ENCODE measurements around the gene TSHR.
"Not testable (repeated sequence)": the region's sequence is repeated elsewhere in the genome, so short reads cannot be mapped to it uniquely, and the experiment has no call there.

TSHR gene

DNA sequence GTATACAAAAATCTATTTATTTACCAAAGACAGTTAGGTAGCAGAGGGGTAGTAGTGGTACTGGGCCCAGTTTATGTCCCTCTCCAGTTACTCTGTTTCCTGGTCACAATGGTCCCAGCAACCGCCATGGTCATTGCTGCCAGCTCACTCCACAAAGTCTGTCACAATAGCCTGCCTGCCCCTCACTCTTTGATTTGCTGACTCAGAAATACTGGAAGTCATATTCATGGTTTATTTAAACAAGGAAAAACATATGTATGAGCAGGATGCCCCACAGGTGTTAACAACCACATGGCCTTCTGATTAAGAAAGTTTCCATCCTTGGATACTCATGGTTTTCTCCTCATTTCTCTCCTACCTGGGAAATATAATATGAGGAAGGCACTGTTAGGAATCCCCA, 49.2 kb downstream of the TSHR start:
- no peak for DNase-seq

DNA sequence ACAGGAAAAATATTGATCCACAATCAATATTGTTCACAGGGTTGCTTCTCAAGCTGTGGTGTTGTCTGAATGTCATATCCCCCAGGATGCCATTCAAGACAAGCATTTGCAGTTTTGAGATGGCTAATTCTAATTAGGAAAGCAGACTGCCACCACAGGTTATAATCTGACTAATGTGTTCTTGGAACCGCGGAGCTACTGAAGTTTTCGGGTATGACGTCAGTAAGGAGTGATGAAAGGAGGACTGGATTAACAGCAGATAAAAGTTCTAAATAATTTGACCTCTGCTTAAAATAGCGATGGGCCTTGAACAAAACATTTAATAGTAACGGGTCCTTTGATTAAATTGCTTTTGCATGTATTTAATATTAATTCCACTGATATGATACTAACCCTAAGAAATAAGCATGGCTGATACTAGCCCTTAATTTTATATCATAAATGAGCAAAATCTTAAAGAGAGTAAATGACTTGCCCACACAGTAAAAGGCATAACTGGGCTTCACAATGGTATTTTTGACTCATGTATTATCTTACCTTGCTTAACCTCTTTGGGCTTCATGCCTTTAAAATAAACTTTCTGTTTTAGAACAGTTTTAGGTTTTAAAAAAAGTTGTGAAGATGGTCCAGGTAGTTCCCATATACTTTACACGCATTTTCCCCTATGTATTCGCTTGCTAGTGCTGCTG, 50.3 kb downstream of the TSHR start:
- DNase-seq, result no peak

- no peak for DNase-seq
Measured at GRCh38 chr14:81006266-81006665, 50.8 kb downstream of the TSHR start.

DNA sequence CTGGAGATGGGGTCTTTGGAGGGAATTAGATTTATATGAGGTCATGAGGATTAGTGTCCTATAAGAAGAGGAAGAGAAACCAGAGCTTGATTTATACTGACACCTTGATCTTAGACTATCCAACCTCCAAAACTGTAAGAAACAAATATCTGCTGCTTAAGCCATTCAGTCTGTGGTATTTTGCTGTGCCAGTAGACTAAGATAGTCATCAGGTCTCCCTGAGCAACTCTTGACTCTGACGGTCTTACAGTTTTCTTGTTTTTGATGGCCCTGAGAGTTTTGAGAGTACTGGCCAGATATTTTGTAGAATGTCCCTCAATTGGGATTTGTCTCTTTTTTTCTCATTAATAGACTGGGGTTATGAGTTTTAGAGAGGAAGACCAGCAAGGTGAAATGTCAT, 51.7 kb downstream of the TSHR start:
- no peak for DNase-seq

DNA sequence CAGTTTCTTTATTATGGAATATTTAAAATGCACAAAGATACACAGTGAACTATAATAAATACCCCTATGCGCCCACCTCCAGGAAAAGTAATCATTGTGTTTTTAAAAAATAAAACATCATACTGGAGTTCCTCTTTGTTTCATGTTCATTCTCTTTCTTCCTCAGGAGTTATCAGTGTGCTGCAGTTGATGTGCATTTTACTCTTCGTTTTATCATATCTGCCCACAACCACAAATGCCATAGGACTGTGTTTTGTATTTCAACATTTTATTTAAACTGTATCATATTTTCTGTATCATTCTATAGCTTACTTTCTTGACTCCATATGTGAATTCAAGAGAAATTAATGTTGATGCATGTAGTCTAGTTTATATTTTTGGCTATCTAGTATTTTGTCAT, 53.9 kb downstream of the TSHR start:
- DNase-seq, result no peak

GRCh38 chr14:81018251-81018650, 62.8 kb downstream of the TSHR start:
- DNase-seq, result no peak

DNA sequence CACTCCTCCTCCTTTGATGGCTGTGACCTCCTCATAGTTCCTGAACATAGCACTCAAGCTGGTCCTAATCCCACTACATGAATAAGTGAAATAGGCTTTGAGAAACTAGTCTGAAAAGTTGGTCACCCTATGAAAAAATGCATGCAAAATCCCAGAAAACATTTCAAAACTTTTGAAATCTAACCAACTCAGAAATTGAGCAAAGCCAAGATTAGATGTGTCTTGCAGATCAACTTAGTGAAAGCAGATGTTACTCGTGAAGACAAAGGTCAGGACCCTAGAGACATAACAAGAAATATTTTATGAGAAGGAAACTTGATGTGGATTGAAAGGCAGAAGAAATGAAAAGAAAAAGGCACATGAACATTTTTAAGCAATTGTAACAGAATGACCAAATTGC, 63.3 kb downstream of the TSHR start:
- no peak for DNase-seq

DNA sequence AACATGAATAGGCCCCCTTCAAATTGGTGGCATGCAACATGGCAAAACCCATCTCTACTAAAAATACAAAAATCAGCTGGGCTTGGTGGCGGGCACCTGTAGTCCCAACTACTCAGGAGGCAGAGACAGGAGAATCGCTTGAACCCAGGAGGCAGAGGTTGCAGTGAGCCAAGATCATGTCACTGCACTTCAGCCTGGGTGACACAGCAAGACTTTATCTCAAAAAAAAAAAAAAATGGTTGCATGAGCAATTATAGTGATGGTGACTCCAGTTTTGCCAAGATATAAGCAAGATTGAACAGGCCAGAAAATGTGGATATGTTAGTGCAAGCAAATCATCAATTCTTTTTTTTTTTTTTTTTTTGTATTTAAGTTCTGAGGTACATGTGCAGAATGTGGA, 63.7 kb downstream of the TSHR start:
- not testable (repeated sequence) for DNase-seq

- DNase-seq, result no peak
Measured at GRCh38 chr14:81023095-81023710, 67.8 kb downstream of the TSHR start.

DNA sequence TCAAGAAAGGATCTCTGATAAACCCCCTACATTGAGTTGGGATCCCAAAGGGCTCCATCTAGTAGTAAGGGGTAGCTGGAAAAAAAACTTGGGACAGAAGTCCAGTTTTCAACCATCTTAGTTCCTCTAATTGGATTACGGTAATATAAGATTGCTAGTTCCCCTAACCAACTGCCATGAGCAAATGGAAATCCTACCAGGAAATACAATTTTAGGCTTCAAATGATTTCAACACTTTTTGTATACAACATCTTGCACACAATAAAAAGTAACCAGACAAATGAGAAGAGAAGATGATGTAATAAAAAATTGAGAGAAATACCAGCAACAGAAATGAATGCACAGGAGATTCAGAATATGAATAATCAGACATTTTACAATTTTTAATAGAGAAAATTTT, 73.0 kb downstream of the TSHR start:
- DNase-seq, result no peak

- no peak for DNase-seq
Measured at GRCh38 chr14:81031488-81031887, 76.1 kb downstream of the TSHR start.

GRCh38 chr14:81033698-81034240, 78.3 kb downstream of the TSHR start:
- DNase-seq, result no peak

DNA sequence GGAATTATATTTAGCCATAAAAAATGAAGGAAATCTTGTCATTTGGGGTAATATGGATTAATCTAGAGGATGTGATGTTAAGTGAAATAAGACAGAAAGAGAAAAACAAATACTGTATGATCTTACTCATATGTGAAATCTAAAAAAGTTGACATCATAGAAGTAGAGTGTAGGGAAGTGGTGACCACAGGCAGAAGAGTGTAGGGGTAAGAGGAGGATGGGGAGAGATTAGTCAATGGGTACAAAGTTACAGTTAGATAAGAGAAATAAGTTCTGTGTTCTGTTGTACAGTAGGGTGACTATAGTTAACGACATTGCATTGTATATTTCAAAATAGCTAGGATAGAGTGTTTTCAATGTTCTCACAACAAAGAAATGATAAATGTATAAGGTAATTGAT, 87.0 kb downstream of the TSHR start:
- no peak for DNase-seq

DNA sequence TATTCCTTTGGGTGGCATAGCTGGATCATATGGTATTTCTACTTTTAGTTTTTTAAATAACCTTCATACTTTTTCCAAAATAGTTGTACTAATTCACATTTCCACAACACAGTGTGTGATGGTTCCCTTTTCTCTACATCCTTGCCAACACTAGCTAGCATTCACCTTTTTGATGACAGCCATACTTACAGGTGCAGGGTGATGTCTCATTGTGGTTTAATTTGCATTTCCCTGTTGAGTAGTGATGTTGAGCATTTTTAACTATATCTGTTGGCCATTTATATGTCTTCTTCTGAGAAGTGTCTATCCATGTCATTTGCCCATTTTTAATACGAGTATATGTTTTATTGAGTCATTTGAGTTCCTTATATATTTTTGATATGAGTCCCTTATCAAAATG, 96.1 kb downstream of the TSHR start:
- no peak for DNase-seq

DNA sequence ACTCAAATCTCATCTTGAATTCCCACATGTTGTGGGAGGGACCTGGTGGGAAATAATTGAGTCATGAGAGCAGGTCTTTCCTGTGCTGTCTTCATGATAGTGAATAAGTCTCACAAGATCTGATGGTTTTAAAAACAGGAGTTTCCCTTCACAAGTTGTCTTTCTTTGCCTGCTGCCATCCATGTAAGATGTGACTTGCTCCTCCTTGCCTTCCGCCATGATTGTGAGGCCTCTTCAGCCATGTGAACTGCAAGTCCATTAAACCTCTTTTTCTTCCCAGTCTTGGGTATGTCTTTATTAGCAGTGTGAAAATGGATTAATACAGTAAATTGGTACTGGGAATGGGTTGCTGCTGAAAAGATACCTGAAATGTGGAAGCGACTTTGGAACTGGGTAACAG, 98.6 kb downstream of the TSHR start:
- not testable (repeated sequence) for DNase-seq

DNA sequence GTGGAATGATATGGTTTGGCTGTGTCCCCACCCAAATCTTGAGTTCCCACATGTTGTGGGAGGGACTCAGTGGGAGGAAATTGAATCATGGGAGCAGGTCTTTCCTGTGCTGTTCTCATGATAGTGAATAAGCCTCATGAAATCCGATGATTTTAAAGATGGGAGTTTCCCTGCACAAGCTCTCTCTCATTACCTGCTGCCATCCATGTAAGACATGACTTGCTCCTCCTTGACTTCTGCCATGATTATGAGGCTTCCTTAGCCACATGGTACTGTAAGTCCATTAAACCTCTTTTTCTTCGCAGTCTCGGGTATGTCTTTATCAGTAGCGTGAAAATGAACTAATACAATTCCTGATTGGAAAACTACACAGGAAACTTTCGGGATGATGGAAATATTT, 100.5 kb downstream of the TSHR start:
- no peak for DNase-seq

DNA sequence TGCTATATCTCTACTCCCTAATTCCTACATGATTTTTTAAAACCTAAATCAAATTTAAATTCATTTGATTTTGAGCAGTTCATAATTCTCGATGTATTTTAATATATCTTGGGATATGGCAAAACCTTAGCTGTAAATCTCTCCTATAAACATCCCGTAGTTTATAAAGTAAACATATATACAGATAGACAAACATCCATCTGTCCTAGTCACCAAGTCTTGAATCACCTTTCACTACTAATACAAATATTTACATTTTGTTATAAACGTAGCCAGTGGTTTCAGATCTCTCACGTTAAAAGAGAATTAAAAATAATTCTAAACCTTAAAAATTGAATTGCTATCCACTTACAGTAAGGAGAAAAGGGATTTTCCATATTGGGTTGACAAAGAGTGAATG, 107.0 kb downstream of the TSHR start:
- DNase-seq, result no peak

DNA sequence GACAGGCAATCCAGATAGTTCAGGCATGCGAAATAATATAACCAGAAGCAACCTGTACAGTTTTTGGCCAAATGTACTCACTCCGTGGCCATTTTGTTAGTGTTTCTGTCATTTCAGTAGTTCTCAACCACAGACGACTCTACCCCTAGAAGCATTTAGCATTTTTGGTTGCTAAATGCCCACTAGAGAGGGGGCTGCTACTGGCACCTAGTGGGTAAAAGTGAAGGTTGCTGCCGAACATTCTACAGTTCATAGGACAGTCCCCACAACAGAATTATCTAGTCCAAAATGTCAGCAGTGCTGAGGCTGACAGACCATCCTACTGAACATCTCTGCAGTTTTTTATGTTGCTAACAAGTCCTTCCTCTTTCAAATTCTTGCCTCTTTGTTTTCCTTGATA, 107.4 kb downstream of the TSHR start:
- DNase-seq, result no peak

DNA sequence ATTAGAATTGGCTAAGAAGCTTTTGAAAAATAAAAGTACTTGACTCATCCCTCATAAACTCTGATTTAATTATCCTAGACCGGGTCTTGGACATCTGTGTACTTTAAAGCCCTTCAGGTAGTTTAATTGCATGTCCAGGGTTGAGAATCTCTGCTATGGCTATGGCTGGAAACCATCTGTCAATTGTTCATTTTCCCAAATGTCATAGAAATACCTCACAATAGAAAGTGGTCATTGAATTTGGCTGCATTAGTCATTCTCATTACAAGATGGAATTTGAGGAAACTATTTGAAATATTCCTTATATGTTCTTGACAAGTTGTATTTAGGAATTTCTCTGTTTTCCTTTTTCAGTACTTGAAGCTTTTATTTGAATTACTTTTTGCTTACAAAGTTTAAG, 111.3 kb downstream of the TSHR start:
- DNase-seq, result no peak

DNA sequence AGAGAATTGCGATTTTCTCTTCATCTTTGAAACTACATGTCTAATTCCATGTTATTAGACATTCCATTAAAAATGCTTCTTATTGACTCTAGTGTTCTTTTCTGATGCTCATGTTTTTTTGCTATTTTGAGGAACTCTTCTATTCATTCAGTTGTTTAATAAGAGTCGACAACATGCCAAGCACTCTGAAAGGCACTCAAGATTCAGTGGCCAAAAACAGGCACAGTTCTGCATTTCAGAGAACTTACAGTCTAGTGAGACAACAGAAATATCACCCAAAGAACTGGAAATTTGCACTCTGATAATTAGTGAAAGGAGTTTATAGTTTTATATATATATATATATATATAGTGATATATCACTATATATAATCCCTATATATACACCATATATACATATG, 111.7 kb downstream of the TSHR start:
- DNase-seq, result no peak

DNA sequence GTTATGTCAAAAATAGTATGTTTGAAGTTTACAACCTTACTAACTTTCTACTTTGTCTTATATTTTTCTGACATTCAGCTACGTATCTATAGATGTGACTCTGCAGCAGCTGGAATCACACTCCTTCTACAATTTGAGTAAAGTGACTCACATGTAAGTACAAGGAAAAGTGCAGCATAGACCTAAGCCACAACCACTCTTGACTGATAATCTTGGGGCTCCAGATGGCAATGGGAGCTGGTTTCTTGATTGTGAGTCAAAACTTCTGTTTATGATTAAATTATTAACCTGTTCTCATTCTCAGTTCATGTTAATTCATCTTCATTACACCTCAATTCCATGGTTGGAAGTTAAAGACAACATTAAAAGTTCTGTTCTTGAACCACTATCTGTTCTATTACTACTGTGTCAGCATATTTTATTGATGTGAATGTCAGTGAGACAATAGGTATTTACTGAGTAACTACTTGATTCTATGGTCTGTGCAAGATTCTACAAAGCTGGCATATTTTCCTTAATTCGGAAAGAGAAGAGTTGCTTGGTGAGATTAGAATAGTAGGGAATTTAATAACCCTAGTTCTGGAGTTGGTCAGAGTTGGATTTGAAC, 112.9 kb downstream of the TSHR start:
- no peak for DNase-seq

DNA sequence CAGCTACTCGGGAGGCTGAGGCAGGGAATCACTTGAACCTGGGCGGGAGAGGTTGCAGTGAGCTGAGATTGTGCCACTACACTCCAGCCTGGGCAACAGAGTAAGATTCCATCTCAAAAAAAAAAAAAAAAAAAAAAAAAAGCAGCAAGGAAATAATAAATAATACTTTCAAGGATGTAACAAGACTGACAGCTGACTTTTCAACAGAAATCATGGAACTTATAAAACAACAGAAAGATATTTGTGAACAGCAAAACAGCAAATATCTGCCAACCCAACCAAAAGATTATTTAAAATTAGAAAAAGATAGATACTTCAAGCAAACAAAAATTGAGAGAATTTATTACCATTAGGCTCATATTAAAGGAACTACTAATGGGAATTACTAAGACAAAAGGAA, 115.1 kb downstream of the TSHR start:
- no peak for DNase-seq

GRCh38 chr14:81085596-81085995, 130.2 kb downstream of the TSHR start:
- DNase-seq, result no peak

DNA sequence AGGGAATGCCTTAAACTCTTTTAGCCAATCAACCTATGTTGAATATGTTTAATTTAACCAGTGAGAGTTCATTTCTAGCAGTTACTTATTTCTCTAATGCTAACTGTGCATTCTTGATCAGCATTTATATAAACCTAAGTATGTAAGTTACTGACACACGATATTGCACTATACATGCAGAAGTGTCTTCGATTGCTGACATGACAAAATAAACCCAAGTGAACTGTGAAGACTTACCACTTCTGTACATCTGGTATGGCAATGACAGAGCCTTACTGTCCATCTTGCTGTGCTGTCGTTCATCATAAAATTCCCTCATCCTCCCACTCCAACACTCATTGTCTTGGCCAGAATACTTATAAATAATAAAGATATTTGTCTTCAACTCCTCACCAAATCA, 131.8 kb downstream of the TSHR start:
- no peak for DNase-seq
